Sigmoid colon (tissue), 4 donors: ENCODE results near the gene LMOD1.

Experiments
- CTCF ChIP-seq, 4 experiments: fragments of 450-650 bp in 3 of 4; fragments of 200-600 bp in 1 of 4; IDR thresholded peaks; one replicate each; pipeline ENCODE4 v1.5.1; 2016 to 2019; ENCODE audit warnings: antibody characterized with exemption in 4 of 4, mild to moderate bottlenecking in 3 of 4, moderate library complexity in 2 of 4
- EP300 ChIP-seq, 4 donors: sonication (generic); formaldehyde crosslinking; IDR thresholded peaks; one replicate each; pipeline ENCODE4 v1.6.1; 2017; ENCODE audit warnings: antibody characterized with exemption in 4 of 4
- POLR2A ChIP-seq, 2 donors: fragments of 450-650 bp; IDR thresholded peaks; one replicate each; pipeline ENCODE4 v1.6.1; 2016; ENCODE audit warnings: antibody characterized with exemption in 2 of 2, mild to moderate bottlenecking in 2 of 2, moderate library complexity in 2 of 2
- POLR2AphosphoS5 ChIP-seq, 4 donors: sonication (generic); formaldehyde crosslinking; IDR thresholded peaks; one replicate each; pipeline ENCODE4 v1.6.1; 2017; ENCODE audit warnings: antibody characterized with exemption in 4 of 4

- TF ChIP-seq CTCF (IDR thresholded peaks at IDR 0.05) (peak in 2 of 4 experiments; percentile 11 to 32), EP300 (IDR thresholded peaks at IDR 0.05) (no peak), POLR2A (IDR thresholded peaks at IDR 0.05) (no peak), POLR2AphosphoS5 (IDR thresholded peaks at IDR 0.05) (no peak)
Measured at GRCh38 chr1:201876148-201876818, 70.1 kb downstream of the LMOD1 start.
